Fibroblast of villous mesenchyme (primary cell): ENCODE measurements around the gene ITPRID1. TPM values are rescaled to one million over a fixed set of nuclear protein-coding genes. Genes with fewer than 3 reads are reported as not detected.

Experiments
- DNase-seq: peaks from one replicate; pipeline ENCODE4 v3.0.0-alpha.2; 2010; ENCODE audit warnings: low read depth
- H3K4me3 ChIP-seq: 2 replicates; pipeline ENCODE4 v1.5.1; 2011; ENCODE audit warnings: low read depth, mild to moderate bottlenecking, low read length
- CTCF ChIP-seq: IDR thresholded peaks from 2 replicates; pipeline ENCODE4 v1.5.1; 2012; ENCODE audit warnings: low read depth, mild to moderate bottlenecking, low read length; ENCODE audit not compliant: insufficient read depth
- total RNA-seq: library from RNA; depleted of rRNA; stranded (reverse); fragments of >200 nt; gene quantifications from 2 replicates; pipeline ENCODE4 v1.2.3, GENCODE V29; 2012

The ITPRID1 gene
- total RNA-seq, 1 donor, result not detected

- no peak overlapping the region for H3K4me3 ChIP-seq
- TF ChIP-seq CTCF, result no peak
- DNase-seq, result no peak
These were observed 126.5 kb downstream of the ITPRID1 start for GRCh38 chr7:31640381-31640780.

- no peak for DNase-seq
- TF ChIP-seq CTCF, result no peak
- H3K4me3 ChIP-seq, result no peak overlapping the region
These were observed 128.8 kb downstream of the ITPRID1 start for GRCh38 chr7:31642681-31643115.

GRCh38 chr7:31646942-31647341, 133.1 kb downstream of the ITPRID1 start:
- no peak overlapping the region for H3K4me3 ChIP-seq
- DNase-seq, result no peak
- no peak for TF ChIP-seq CTCF

- no peak for DNase-seq
- no peak overlapping the region for H3K4me3 ChIP-seq
- no peak for TF ChIP-seq CTCF
These were observed 133.6 kb downstream of the ITPRID1 start for GRCh38 chr7:31647511-31647910.

- no peak for TF ChIP-seq CTCF
- no peak overlapping the region for H3K4me3 ChIP-seq
- DNase-seq, result no peak
These were observed 134.4 kb downstream of the ITPRID1 start for GRCh38 chr7:31648288-31648687.

- H3K4me3 ChIP-seq, result no peak overlapping the region
- no peak for TF ChIP-seq CTCF
- DNase-seq, result no peak
These were observed 135.0 kb downstream of the ITPRID1 start for GRCh38 chr7:31648880-31649279.
